Prostate gland (tissue), 1 donor: ENCODE measurements around the gene RCC1.

Source experiments
- POLR2A ChIP-seq: fragments of 450-650 bp; IDR thresholded peaks from one replicate; pipeline ENCODE4 v1.6.1; 2016; ENCODE audit warnings: antibody characterized with exemption, mild to moderate bottlenecking
- POLR2AphosphoS5 ChIP-seq: sonication (generic); formaldehyde crosslinking; IDR thresholded peaks from one replicate; pipeline ENCODE4 v1.6.1; 2017; ENCODE audit warnings: antibody characterized with exemption

- no peak for TF ChIP-seq POLR2A
- no peak for TF ChIP-seq POLR2AphosphoS5
Measured at GRCh38 chr1:28530456-28530855, 24.6 kb downstream of the RCC1 start.
